Liver (tissue), 9 donors: ENCODE data around the gene CYP24A1. TPM values are rescaled to one million over a fixed set of nuclear protein-coding genes. Genes with fewer than 3 reads are reported as not detected.

Source experiments
- DNase-seq: peaks from one replicate; pipeline ENCODE4 v3.0.0-alpha.2; 2017; ENCODE audit warnings: low spot score
- H3K27ac ChIP-seq, 2 donors: one replicate each; pipeline ENCODE4 v1.7.0; 2013; ENCODE audit warnings: inconsistent platforms in 2 of 2, low read length in 2 of 2, control low read depth in 1 of 2, low read depth in 1 of 2, mild to moderate bottlenecking in 1 of 2
- H3K27me3 ChIP-seq, 4 donors: one replicate each; pipeline versions ENCODE4 v1.6.1 to v1.7.0; 2013; ENCODE audit warnings: low read length in 3 of 4, inconsistent platforms in 1 of 4, mild to moderate bottlenecking in 1 of 4, moderate library complexity in 1 of 4; ENCODE audit not compliant: control insufficient read depth in 4 of 4, insufficient read depth in 4 of 4
- H3K36me3 ChIP-seq, 4 donors: one replicate each; pipeline versions ENCODE4 v1.6.1 to v1.7.0; 2013; ENCODE audit warnings: low read length in 3 of 4, mild to moderate bottlenecking in 3 of 4, low read depth in 1 of 4, moderate library complexity in 1 of 4; ENCODE audit not compliant: control insufficient read depth in 4 of 4, insufficient read depth in 3 of 4
- H3K4me1 ChIP-seq, 4 donors: one replicate each; pipeline versions ENCODE4 v1.6.1 to v1.7.0; 2013; ENCODE audit warnings: low read length in 3 of 4, mild to moderate bottlenecking in 3 of 4, moderate library complexity in 1 of 4; ENCODE audit not compliant: control insufficient read depth in 4 of 4, insufficient read depth in 4 of 4
- H3K4me3 ChIP-seq, 3 donors: one replicate each; pipeline versions ENCODE4 v1.6.1 to v1.7.0; 2013; ENCODE audit warnings: low read length in 3 of 3, control low read depth in 1 of 3, low read depth in 1 of 3, mild to moderate bottlenecking in 1 of 3
- H3K9ac ChIP-seq, 2 donors: one replicate each; pipeline ENCODE4 v1.7.0; 2013; ENCODE audit warnings: low read length in 2 of 2, mild to moderate bottlenecking in 2 of 2, moderate library complexity in 2 of 2, control low read depth in 1 of 2, low read depth in 1 of 2
- H3K9me3 ChIP-seq, 4 donors: one replicate each; pipeline versions ENCODE4 v1.6.1 to v1.7.0; 2013; ENCODE audit warnings: low read length in 3 of 4; ENCODE audit not compliant: control insufficient read depth in 4 of 4
- EGR1 ChIP-seq, 2 donors: IDR thresholded peaks; 2 replicates each; pipeline ENCODE4 v1.6.1; 2016 to 2018; ENCODE audit warnings: antibody characterized with exemption in 2 of 2, low read depth in 2 of 2
- FOXA1 ChIP-seq: IDR thresholded peaks from 2 replicates; pipeline ENCODE4 v1.6.1; 2016; ENCODE audit warnings: antibody characterized with exemption
- FOXA2 ChIP-seq: IDR thresholded peaks from 2 replicates; pipeline ENCODE4 v1.6.1; 2016; ENCODE audit warnings: antibody characterized with exemption
- GABPA ChIP-seq, 2 donors: IDR thresholded peaks in 1 of 2; conservative IDR thresholded peaks in 1 of 2; 2 replicates each; pipeline ENCODE4 v1.6.1; 2016; ENCODE audit warnings: antibody characterized with exemption in 2 of 2, mild to moderate bottlenecking in 1 of 2, moderate library complexity in 1 of 2
- HNF4A ChIP-seq, 2 donors: conservative IDR thresholded peaks; 2 replicates each; pipeline ENCODE4 v1.6.1; 2016; ENCODE audit warnings: antibody characterized with exemption in 2 of 2, mild to moderate bottlenecking in 2 of 2
- HNF4G ChIP-seq: IDR thresholded peaks from 2 replicates; pipeline ENCODE4 v1.6.1; 2016; ENCODE audit warnings: antibody characterized with exemption
- JUND ChIP-seq, 2 donors: IDR thresholded peaks; 2 replicates each; pipeline ENCODE4 v1.6.1; 2016; ENCODE audit warnings: antibody characterized with exemption in 2 of 2
- MAX ChIP-seq: IDR thresholded peaks from 2 replicates; pipeline ENCODE4 v1.6.1; 2016; ENCODE audit warnings: antibody characterized with exemption
- NR2F2 ChIP-seq: IDR thresholded peaks from 2 replicates; pipeline ENCODE4 v1.6.1; 2016; ENCODE audit warnings: antibody characterized with exemption
- RAD21 ChIP-seq, 2 donors: IDR thresholded peaks; 2 replicates each; pipeline ENCODE4 v1.6.1; 2016; ENCODE audit warnings: antibody characterized with exemption in 2 of 2, mild to moderate bottlenecking in 2 of 2
- RXRA ChIP-seq, 2 donors: IDR thresholded peaks; 2 replicates each; pipeline ENCODE4 v1.6.1; 2017 to 2018; ENCODE audit warnings: antibody characterized with exemption in 2 of 2, mild to moderate bottlenecking in 1 of 2
- SP1 ChIP-seq: IDR thresholded peaks from 2 replicates; pipeline ENCODE4 v1.6.1; 2018; ENCODE audit warnings: antibody characterized with exemption, mild to moderate bottlenecking
- TAF1 ChIP-seq: conservative IDR thresholded peaks from 2 replicates; pipeline ENCODE4 v1.6.1; 2016; ENCODE audit warnings: antibody characterized with exemption, mild to moderate bottlenecking
- YY1 ChIP-seq: IDR thresholded peaks from 2 replicates; pipeline ENCODE4 v1.6.1; 2016; ENCODE audit warnings: antibody characterized with exemption, mild to moderate bottlenecking
- WGBS: extraction: QIAGEN DNeasy Blood & Tissue Kit; methylation state at CpG from one replicate; pipeline ENCODE4 v1.1.7; 2013; 5-methylcytosine and 5-hydroxymethylcytosine counted together
- polyA plus RNA-seq, 2 donors: library from polyadenylated mRNA; stranded (reverse) in 1 of 2; unstranded in 1 of 2; fragments of 200-250 nt in 1 of 2; fragments of >200 nt in 1 of 2; fragmentation: Nextera tagmentation in 1 of 2; extraction: Ambion mirVana in 1 of 2; gene quantifications; one replicate each; pipeline versions ENCODE4 v1.2.1 to v1.2.3, GENCODE V29; 2013 to 2015
- total RNA-seq, 2 donors: library from RNA; depleted of rRNA; stranded (reverse); fragments of >200 nt; gene quantifications; one replicate each; pipeline ENCODE4 v1.2.3, GENCODE V29; 2014
- TF ChIP-seq, protein P1 (sequence below): fragments of 150-350 bp; IDR thresholded peaks from 2 replicates; pipeline ENCODE4 v1.5.1; 2017; ENCODE audit warnings: improper control_type of control experiment, low read depth, low read length; ENCODE audit not compliant: missing input control
- TF ChIP-seq, protein P2 (sequence below): IDR thresholded peaks from 2 replicates; pipeline ENCODE4 v1.6.1; 2016; ENCODE audit warnings: antibody characterized with exemption
- TF ChIP-seq, protein P3 (sequence below): IDR thresholded peaks from 2 replicates; pipeline ENCODE4 v1.6.1; 2016; ENCODE audit warnings: antibody characterized with exemption, mild to moderate bottlenecking
- donor health status: healthy.
- donor health status: healthy.
- donor health status: healthy.
- donor health status: healthy.
- donor health status: healthy.

Gene CYP24A1
- total and polyA plus RNA-seq, 4 donors, result not detected

- Histone ChIP-seq H3K36me3 (no peaks in the 10 kb centered on the region), H3K4me3 (no peak overlapping the region), H3K9ac (no peak overlapping the region), H3K27me3 (no peaks in the 10 kb centered on the region), H3K27ac (no peak overlapping the region), H3K4me1 (peaks cover 16 to 51% (median 39%) of the 10 kb centered on the region in 4 donors), H3K9me3 (no peaks in the 10 kb centered on the region)
- TF ChIP-seq EGR1 (IDR thresholded peaks at IDR 0.05; ENCODE audit: low read depth in 2 of 2) (no peak), YY1 (no peak), SP1 (no peak), JUND (IDR thresholded peaks at IDR 0.05) (no peak), HNF4G (no peak), NR2F2 (no peak), FOXA1 (no peak), RXRA (IDR thresholded peaks at IDR 0.05) (no peak)
- TF ChIP-seq, protein P1, sequence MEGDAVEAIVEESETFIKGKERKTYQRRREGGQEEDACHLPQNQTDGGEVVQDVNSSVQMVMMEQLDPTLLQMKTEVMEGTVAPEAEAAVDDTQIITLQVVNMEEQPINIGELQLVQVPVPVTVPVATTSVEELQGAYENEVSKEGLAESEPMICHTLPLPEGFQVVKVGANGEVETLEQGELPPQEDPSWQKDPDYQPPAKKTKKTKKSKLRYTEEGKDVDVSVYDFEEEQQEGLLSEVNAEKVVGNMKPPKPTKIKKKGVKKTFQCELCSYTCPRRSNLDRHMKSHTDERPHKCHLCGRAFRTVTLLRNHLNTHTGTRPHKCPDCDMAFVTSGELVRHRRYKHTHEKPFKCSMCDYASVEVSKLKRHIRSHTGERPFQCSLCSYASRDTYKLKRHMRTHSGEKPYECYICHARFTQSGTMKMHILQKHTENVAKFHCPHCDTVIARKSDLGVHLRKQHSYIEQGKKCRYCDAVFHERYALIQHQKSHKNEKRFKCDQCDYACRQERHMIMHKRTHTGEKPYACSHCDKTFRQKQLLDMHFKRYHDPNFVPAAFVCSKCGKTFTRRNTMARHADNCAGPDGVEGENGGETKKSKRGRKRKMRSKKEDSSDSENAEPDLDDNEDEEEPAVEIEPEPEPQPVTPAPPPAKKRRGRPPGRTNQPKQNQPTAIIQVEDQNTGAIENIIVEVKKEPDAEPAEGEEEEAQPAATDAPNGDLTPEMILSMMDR, result no peak
- WGBS, result 70% methylated on average over 3 of the region's 3 CpGs
- no peak for DNase-seq
These were observed 63.3 kb downstream of the CYP24A1 start for GRCh38 chr20:54110457-54110856.

- Histone ChIP-seq H3K27me3 (no peaks in the 10 kb centered on the region), H3K36me3 (no peaks in the 10 kb centered on the region), H3K4me3 (no peak overlapping the region), H3K4me1 (peaks cover 12 to 50% (median 40%) of the 10 kb centered on the region in 4 donors), H3K9ac (no peak overlapping the region), H3K9me3 (no peaks in the 10 kb centered on the region), H3K27ac (no peak overlapping the region)
- DNase-seq, result no peak
- TF ChIP-seq NR2F2 (no peak), FOXA1 (no peak), MAX (no peak), HNF4G (no peak), HNF4A (conservative IDR thresholded peaks at IDR 0.05) (no peak), RAD21 (IDR thresholded peaks at IDR 0.05) (no peak), JUND (IDR thresholded peaks at IDR 0.05) (no peak), TAF1 (no peak), YY1 (no peak), SP1 (no peak), FOXA2 (no peak), GABPA (IDR thresholded peaks at IDR 0.05 in 1 of 2, conservative IDR thresholded peaks at IDR 0.05 in 1 of 2) (no peak), EGR1 (IDR thresholded peaks at IDR 0.05; ENCODE audit: low read depth in 2 of 2) (no peak)
- TF ChIP-seq, protein P2, sequence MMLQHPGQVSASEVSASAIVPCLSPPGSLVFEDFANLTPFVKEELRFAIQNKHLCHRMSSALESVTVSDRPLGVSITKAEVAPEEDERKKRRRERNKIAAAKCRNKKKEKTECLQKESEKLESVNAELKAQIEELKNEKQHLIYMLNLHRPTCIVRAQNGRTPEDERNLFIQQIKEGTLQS, result no peak
- TF ChIP-seq, protein P3, sequence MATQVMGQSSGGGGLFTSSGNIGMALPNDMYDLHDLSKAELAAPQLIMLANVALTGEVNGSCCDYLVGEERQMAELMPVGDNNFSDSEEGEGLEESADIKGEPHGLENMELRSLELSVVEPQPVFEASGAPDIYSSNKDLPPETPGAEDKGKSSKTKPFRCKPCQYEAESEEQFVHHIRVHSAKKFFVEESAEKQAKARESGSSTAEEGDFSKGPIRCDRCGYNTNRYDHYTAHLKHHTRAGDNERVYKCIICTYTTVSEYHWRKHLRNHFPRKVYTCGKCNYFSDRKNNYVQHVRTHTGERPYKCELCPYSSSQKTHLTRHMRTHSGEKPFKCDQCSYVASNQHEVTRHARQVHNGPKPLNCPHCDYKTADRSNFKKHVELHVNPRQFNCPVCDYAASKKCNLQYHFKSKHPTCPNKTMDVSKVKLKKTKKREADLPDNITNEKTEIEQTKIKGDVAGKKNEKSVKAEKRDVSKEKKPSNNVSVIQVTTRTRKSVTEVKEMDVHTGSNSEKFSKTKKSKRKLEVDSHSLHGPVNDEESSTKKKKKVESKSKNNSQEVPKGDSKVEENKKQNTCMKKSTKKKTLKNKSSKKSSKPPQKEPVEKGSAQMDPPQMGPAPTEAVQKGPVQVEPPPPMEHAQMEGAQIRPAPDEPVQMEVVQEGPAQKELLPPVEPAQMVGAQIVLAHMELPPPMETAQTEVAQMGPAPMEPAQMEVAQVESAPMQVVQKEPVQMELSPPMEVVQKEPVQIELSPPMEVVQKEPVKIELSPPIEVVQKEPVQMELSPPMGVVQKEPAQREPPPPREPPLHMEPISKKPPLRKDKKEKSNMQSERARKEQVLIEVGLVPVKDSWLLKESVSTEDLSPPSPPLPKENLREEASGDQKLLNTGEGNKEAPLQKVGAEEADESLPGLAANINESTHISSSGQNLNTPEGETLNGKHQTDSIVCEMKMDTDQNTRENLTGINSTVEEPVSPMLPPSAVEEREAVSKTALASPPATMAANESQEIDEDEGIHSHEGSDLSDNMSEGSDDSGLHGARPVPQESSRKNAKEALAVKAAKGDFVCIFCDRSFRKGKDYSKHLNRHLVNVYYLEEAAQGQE, result no peak
These were observed 63.7 kb downstream of the CYP24A1 start for GRCh38 chr20:54110041-54110440.
